KG1 (cell line): ENCODE data around the gene ARHGEF7.
"Not testable (repeated sequence)": the region's sequence is repeated elsewhere in the genome, so short reads cannot be mapped to it uniquely, and the experiment has no call there.

Experiments
- DNase-seq: peaks from one replicate; lab custom pipeline; 2025; lab: John Stamatoyannopoulos, UW

The ARHGEF7 gene

DNA sequence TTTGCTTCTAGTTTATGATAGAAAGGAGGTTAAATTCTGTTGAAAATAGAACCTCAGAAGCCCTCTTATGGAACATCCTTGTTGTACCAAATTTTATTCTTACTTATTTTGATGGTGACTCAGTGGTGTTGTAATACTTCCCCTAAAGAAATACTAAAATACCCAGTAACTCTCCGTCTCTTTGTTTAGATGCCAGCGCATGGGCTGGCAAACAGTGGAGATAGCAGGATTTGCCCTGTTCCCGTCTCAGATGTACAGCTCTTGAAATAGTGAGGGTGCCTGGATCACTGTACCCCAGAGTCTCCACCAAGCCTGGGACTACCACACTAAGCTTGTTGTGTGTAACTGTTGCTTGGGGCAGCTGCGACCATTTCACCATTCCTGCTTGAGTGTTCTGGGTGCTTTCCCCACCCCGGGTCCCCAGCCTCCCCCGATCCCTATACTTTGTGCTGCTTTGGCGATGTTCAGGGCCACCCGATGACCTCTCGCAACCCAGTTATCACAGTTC lies 138.3 kb downstream of the ARHGEF7 start:
- DNase-seq, result no peak

- DNase-seq, result no peak
These were observed 140.2 kb downstream of the ARHGEF7 start for GRCh38 chr13:111255228-111255790.

DNA sequence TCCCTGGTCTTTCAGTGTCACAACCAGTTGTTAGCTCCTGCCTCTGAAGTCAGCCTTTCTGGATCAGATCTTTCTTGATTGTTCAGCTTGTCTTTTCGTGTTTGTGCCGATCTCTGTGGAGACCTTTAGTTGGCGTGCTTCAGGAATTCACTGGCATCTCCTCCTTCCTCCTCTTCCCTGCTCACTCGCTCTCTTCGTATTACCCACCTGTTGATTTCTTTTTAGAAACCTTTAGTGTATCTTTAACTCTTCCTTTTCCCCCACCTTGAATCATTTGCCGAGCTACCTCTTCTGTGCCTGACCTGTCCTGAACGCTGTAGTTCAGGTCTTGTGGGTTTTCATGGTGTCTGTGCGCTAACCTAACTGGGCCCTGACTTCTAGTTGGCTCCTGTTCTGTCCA lies 141.3 kb downstream of the ARHGEF7 start:
- no peak for DNase-seq

DNA sequence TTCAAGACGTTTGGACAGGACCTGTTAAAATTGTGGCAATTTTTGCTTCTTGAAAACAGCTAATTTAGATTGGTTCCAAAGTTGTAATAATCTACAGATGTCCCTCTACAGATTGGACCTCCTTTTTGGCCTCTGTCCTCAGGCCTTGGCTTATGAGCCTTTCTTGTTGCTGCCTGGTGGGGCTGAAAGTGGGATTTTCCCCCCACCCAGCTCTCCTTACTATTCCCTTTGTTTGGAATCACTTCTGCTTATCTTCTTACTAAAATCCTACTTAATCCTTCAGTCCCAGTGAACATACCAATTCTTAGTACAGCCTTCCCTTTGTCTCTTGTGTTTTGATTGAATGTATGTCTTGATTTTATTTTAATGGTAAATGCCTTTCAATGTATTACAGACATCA lies 141.8 kb downstream of the ARHGEF7 start:
- no peak for DNase-seq

DNA sequence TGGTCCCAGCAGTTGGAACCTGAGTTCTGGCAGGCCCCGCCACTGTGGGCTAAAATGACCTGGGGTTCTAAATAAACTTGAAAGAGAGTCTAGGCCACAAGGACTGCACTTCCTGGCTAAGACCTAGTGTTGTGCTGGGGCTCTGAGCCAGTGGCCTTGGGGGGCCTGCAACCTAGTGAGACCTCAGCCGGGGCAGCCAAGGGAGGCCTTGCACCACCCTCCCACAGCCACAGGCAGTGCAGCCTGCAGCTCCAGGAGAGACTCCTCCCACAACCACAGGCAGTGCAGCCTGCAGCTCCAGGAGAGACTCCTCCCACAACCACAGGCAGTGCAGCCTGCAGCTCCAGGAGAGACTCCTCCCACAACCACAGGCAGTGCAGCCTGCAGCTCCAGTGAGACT lies 142.8 kb downstream of the ARHGEF7 start:
- DNase-seq, result not testable (repeated sequence)

DNA sequence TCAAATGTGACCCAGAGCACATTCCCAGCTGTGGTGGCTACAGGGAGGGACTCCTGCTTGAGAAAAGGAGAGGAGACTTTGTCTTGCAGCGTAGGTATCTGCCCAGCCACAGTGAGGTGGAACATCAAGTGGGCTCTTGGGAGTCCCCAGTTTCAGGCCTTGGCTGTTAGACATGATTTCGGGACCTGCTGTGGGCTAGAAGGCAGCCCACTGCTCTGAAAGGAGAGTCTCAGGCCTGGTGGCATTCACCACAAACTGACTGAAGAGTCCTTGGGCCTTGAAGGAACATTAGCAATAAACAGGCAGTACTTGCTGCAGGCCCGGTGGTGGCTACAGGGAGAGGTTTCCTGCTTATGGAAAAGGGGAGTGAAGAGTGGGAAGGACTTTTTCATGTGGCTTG lies 143.5 kb downstream of the ARHGEF7 start:
- DNase-seq, result no peak

DNA sequence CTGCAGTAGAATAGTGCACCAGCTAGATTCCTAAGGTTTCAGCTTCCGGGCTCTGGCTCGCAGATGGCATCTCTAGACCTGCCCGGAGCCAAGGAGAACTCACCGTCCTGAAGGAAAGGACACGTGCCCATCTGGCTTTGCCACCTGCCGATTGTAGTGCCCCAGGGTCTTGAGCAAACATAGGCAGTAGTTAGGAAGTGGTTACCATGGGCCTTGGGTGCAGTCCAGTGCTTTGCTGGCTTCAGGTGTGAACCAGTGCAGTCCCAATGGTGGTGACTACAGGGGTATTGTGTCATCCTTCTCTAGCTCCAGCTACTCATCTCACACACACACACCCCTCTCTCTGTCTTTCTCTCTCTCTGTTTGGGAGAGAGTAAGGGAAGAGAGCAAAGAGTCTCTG lies 143.9 kb downstream of the ARHGEF7 start:
- no peak for DNase-seq

DNA sequence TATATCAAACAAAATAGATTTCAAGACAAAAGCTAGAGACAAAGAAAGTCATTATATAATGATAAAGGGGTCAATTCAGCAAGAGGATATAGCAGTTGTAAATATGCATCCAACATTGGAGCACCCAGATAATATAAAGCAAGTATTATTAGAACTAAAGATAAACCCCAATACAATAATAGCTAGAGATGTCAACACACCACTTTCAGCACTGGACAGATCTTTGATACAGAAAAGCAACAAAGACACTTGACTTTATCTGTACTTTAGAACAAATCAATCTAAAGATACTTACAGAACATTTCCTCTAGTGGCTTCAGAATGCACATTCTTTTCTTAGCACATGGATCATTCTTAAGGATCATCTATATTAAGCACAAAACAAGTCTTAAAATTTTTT lies 146.2 kb downstream of the ARHGEF7 start:
- no peak for DNase-seq

- DNase-seq, result no peak
These were observed 147.2 kb downstream of the ARHGEF7 start for GRCh38 chr13:111262281-111262680.

DNA sequence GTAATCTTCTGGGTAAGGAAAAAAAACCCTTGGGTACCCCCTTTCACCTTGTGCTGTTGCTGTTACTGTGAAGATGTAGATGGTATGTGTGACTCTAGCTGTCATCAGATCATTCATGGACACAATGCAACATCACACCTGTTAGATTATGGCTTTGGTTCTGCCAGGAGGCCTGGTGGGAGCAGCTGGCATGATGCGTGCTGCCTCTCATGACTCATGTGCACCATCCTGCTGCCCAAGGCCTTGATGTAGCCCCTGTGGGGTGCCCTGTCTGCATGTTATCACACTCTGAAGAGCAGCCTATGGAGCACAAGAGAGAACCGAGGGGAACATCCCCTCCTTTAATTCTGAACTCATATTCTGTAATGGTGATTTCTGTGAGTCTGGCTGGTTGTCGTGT lies 147.6 kb downstream of the ARHGEF7 start:
- no peak for DNase-seq

DNA sequence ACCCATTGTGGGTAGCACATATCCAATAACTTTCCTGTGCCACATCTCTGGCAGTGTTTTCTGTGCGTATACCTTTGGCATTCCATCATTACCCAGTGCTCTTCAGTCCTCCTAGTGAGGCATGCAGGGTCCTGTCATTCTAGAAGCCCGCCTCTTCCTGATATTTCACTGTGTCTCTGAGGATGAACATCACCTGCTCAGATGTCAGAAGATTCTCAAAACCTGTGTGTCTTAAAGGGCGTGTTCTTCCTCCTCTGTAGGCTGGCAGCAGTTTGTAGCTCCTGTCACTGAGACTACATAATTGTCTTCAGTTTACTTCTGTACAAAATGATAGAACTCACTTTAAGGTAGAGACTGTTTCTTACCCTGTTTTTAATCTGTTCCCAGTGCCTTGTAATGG lies 148.5 kb downstream of the ARHGEF7 start:
- no peak for DNase-seq

- DNase-seq, result no peak
These were observed 150.0 kb downstream of the ARHGEF7 start for GRCh38 chr13:111265006-111265700.

DNA sequence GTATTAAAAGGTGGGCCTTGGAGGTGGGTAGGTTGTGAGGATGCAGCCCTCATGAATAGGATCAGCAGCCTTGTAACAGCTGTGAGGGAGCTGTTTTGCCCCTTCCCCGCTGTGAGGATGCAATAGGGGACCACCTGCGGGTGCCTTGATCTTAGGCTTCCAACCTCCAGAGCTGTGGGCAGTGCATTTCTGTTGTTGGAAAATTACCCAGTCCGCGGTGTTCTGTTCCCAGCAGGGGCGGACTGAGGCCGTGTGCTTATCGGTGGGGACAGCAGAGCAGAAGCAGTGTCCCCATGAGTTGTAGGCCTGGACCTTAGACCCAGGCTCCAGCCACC lies 150.6 kb downstream of the ARHGEF7 start:
- no peak for DNase-seq

DNA sequence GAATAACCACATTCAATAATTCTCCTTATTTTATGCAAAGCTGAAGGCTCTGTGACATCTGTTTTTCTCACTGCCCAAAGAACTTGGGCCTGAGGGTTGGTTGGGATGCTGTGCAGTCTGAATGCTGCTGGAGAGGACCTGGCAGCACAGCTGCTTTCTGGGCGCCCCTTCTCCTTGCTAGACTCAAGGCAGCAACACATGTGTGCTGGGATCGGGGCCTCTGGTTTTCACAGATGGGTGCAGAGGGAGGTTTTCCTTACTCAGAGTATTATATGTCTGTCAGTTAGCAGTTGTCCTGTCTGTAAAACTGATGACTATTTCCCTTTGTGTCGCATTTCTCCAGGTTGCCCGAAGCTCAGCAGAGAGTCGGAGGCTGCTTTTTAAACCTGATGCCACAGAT lies 152.1 kb downstream of the ARHGEF7 start:
- DNase-seq, result no peak

GRCh38 chr13:111267784-111268183 lies 152.7 kb downstream of the ARHGEF7 start:
- DNase-seq, result no peak

DNA sequence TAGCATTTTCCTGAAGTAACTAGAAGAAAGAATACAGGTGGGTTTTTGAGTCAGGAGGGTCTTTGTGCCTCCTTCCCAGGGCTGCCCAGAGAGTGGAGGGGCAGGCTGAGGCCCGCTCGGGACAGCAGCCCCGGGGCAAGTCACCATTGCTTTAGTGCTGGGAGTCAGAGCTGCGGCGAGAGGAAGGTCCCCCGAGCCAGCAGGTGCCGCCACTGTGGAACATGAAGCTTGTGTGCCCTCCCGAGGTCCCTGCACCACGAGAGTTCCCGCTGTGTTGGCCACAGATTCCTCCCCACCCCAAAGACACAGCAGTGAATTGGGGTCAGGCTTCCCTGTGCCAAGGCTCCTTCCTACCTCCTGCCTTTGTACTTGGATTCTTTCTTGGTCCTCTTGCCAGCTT lies 154.4 kb downstream of the ARHGEF7 start:
- DNase-seq, result no peak

GRCh38 chr13:111270126-111270525 lies 155.0 kb downstream of the ARHGEF7 start:
- DNase-seq, result no peak

- no peak for DNase-seq
These were observed 155.9 kb downstream of the ARHGEF7 start for GRCh38 chr13:111270765-111271698.

GRCh38 chr13:111272117-111272516 lies 157.0 kb downstream of the ARHGEF7 start:
- no peak for DNase-seq

GRCh38 chr13:111275382-111275781 lies 160.3 kb downstream of the ARHGEF7 start:
- no peak for DNase-seq

GRCh38 chr13:111275995-111276618 lies 161.0 kb downstream of the ARHGEF7 start:
- DNase-seq, result no peak

- DNase-seq, result no peak
These were observed 163.1 kb downstream of the ARHGEF7 start for GRCh38 chr13:111278258-111278657.
